Subcutaneous adipose tissue (tissue), 4 donors: Measurements from ENCODE around the gene ITSN2. TPM values are rescaled to one million over a fixed set of nuclear protein-coding genes. Genes with fewer than 3 reads are reported as not detected.

Experiments
- CTCF ChIP-seq: fragments of 450-650 bp; IDR thresholded peaks from one replicate; pipeline ENCODE4 v1.5.1; 2016; ENCODE audit warnings: low read depth, mild to moderate bottlenecking, control low read depth, antibody characterized with exemption, moderate library complexity
- total RNA-seq, 4 donors: library from RNA; depleted of rRNA; stranded (reverse); fragments of >200 nt; gene quantifications; one replicate each; pipeline ENCODE4 v1.1.0, GENCODE V29; 2016

The ITSN2 gene
- total RNA-seq, 4 donors from 2014 or later: 51.5 to 69.9 (median 61.9) TPM

GRCh38 chr2:24210106-24210455 lies 150.3 kb downstream of the ITSN2 start:
- no peak for TF ChIP-seq CTCF

GRCh38 chr2:24209389-24210105 lies 150.8 kb downstream of the ITSN2 start:
- no peak for TF ChIP-seq CTCF

GRCh38 chr2:24208490-24208889 lies 151.8 kb downstream of the ITSN2 start:
- TF ChIP-seq CTCF: no peak

GRCh38 chr2:24207359-24207758 lies 153.0 kb downstream of the ITSN2 start:
- no peak for TF ChIP-seq CTCF

GRCh38 chr2:24206714-24207113 lies 153.6 kb downstream of the ITSN2 start:
- TF ChIP-seq CTCF: no peak

- no peak for TF ChIP-seq CTCF
Observed at GRCh38 chr2:24206242-24206641, 154.1 kb downstream of the ITSN2 start.

- TF ChIP-seq CTCF: no peak
Observed at GRCh38 chr2:24205131-24205530, 155.2 kb downstream of the ITSN2 start.
